Fibroblast of skin of right biceps (primary cell): ENCODE measurements around the gene DAB2IP.

Experiments
- DNase-seq: peaks from one replicate; pipeline ENCODE4 v3.0.0-alpha.2; 2013

Gene DAB2IP

GRCh38 chr9:121766081-121766683, 114.7 kb downstream of the DAB2IP start:
- no peak for DNase-seq

DNA sequence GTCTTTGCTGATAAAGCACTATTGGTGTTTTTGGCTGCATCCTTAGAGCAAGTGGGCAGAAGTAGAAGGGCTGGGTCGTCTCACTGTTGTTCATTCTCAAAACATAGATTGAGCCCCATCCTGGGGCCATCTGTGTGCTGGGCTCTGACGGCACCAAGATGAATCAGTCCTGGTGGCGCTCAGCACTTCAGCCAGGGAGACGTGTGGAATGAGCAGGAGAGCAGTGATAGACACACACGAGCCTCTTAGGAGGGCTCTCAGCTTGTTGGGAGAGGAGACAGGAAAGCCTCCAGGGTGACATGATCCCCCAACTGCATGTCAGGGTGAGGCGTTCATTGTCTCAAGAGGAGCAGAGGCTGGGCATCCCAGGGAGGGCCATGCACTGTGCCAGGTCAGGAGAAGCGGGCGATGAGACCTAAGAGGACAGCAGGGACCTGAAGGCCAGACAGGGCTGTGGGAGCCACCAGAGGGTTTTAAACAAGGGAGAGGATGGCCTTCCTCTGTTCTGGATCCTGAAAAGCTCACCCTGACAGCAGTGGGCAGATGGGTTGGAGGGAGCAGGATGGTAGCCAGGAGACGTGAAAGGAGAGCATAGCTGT, 115.8 kb downstream of the DAB2IP start:
- peak; percentile 69 for DNase-seq

GRCh38 chr9:121768416-121769015, 117.1 kb downstream of the DAB2IP start:
- no peak for DNase-seq

- no peak for DNase-seq
These were observed 118.5 kb downstream of the DAB2IP start for GRCh38 chr9:121769939-121770338.

GRCh38 chr9:121770415-121771273, 119.2 kb downstream of the DAB2IP start:
- DNase-seq, result peak; percentile 93

GRCh38 chr9:121771418-121771817, 120.0 kb downstream of the DAB2IP start:
- DNase-seq, result peak; percentile 42

- no peak for DNase-seq
These were observed 120.6 kb downstream of the DAB2IP start for GRCh38 chr9:121771851-121772599.

GRCh38 chr9:121772600-121773285, 121.3 kb downstream of the DAB2IP start:
- DNase-seq, result no peak

DNA sequence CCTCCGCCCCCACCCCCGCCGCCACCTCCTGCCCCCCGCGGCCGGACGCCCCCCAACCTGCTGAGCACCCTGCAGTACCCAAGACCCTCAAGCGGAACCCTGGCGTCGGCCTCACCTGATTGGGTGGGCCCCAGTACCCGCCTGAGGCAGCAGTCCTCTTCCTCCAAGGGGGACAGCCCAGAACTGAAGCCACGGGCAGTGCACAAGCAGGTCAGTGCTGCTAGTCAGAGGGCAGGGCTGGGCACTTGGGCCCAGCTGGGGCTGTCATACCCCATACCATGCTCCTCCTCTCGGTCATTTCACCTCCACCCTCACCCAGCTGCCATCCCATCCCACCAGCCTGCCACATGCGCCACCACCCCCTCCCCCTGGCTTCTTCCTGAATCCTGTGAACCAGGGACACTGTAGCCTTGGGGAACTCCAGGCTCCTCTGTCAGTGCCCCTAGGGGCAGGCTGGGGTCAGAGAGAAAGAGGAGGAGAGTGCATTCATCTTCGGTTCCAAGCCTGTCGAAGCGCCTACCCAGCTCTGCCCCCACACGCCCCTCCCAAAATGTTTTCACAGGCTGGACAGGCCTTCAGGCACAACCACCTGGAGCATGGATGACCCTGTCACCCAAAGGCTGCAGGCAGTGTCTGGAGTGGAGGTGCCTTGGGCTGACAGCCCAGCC, 122.0 kb downstream of the DAB2IP start:
- DNase-seq, result no peak

DNA sequence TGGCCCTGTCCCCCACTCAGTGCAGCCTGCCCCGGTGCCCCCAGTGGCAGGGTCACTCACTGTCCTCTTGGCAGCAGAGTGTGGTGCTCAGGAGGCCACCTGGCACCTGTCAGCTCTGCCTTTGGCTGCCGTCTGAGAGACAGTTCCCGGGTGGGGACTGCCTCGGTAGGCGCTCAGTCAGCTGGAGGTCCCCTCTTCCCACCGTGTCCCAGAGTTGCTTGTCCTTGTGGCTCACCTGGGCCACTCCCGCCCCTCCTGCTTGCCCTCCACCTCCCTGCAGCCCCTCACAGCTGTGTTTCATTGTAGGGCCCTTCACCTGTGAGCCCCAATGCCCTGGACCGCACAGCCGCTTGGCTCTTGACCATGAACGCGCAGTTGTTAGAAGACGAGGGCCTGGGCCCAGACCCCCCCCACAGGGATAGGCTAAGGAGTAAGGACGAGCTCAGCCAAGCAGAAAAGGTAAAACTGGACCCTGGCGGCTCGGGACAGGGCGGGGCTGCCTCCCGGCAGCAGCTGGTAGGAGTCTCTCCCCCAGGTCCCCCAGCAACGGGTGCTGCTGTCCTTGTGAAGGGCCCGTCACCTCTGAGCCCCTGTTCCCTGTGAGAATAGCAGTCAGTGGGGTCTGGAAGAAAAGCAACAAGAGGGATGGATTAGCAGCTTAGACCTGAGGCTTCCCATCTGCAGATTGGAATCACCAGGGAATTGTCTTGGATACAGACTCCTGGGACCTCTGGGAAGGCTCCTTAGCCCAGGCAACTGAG, 122.7 kb downstream of the DAB2IP start:
- no peak for DNase-seq

GRCh38 chr9:121774715-121775613, 123.5 kb downstream of the DAB2IP start:
- DNase-seq, result no peak

- no peak for DNase-seq
These were observed 124.7 kb downstream of the DAB2IP start for GRCh38 chr9:121776001-121776738.

DNA sequence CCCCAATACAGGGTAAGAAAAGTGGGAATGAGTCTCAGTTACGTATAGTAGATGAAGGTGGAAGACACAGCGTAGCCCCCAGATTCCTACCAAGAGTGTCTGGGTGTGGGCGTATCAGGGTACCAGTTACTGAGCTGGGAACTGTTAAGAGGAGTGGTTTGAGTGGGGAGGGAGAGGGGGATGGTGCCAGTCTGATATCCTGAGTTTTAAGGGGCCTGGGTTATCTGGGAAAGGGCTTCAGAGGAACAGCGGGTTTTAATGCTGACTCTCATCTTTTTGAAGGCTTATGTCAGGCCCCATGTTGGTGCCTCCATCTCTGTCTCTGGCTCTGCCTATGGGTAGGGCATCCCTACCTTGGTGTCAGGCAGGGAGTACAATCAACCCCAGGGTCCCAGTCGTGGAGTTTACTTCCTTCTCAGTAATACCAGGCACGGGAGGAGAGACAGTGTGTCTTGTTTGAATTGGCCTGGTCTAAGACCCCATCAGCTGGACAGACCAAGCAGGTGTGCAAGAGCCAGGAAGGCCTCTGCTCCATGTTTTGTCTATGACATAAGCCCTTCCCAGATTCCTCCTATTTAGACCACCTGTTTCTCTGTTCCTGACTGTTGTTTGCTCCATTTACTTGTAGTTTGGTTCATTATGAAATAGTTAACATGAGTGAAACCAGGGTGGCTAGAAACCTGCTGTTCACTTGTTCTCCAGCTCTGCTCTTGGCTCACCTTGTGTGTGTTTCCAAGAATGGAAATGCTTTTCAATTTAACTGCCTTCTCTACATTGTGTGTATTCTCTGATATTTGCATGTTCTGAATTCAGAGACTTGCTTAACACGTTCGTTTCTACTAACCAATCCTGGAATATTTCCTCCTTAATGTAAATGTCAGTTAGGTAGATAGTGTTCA, 125.6 kb downstream of the DAB2IP start:
- no peak for DNase-seq

DNA sequence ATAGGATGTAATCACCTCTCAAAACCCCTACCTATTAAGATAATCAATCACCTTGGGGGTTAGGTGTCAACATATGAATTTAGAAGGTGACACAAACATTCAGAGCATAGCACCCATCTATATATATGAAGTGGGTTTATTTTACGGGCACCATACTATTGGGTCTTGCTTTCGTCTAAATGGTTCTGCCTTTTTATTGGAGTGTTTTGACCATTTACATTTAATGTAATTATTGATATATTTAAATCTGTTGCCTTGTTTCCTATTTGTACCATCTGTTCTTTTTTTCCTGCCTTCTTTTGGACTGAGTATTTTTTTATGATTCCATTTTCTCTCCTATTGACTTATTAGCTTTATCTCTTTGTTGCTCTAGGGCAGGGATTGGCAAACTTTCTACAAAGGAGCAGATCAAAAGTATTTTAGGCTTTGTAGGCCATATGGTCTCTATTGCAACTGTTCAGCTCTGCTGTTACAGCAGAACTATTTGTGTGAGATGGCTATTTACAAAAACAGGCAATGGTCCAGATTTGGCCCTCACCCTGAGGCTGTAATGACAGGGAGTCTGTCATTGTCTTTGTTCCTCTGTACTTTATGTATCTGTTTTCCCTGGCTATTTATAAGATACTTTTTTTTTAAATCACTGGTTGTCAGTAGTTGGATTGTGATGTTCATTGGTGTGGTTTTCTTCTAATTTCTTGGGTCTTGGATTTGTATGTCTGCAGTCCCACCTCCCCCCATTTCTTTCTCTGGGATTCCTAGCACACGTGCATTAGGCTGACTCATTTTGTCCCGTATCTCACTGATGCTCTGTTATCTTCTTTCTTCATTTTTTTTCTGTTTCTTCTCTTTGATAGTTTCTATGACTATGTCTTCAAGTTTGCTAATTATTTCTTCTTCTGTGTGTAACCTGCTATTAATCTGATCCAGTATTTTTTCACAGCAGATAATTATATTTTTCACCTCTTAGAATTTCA, 127.1 kb downstream of the DAB2IP start:
- DNase-seq, result peak; percentile 46

- no peak for DNase-seq
These were observed 128.1 kb downstream of the DAB2IP start for GRCh38 chr9:121779381-121780117.
